ENCODE data around the gene LAMA5. TPM values are rescaled to one million over a fixed set of nuclear protein-coding genes. Genes with fewer than 3 reads are reported as not detected.

Gene LAMA5
- polyA plus RNA-seq, 1 of the 3 experiments (the other 2 are of a cell fraction) = 27.2 TPM

- H3K4me3 ChIP-seq (ENCODE audit: low read depth in 2 of 2, low read length in 1 of 2) = no peak overlapping the region
- ChIA-PET CTCF (interaction anchor here (1.0 to 1.4 kb wide), 3 partner anchors 26 to 112 kb away, joined by 3 to 5 read pairs (median 4); no protein-coding TSS in a partner anchor), POLR2A (no interaction called here)
- H3K36me3 ChIP-seq (replicated peaks in 1 of 2; ENCODE audit: control insufficient read depth in 1 of 2, insufficient read depth in 2 of 2, low read length in 1 of 2) = peaks cover 5 to 37% of the 10 kb centered on the region in 2 experiments
- TF ChIP-seq IRF3 (IDR thresholded peaks at IDR 0.05; ENCODE audit: low read depth, low read length) = no peak
- no peak for TF ChIP-seq GABPA (IDR thresholded peaks at IDR 0.05; ENCODE audit: low read depth)
- no peak for TF ChIP-seq CHD2 (IDR thresholded peaks at IDR 0.05; ENCODE audit: low read length, partially characterized antibody)
- no peak for TF ChIP-seq FOXJ3 (CRISPR knock-in tag; IDR thresholded peaks at IDR 0.05)
- no peak for TF ChIP-seq SIN3A (IDR thresholded peaks at IDR 0.05; ENCODE audit: borderline replicate concordance, low read depth, low read length)
- TF ChIP-seq EP300 (IDR thresholded peaks at IDR 0.05; ENCODE audit: borderline replicate concordance in 1 of 2, low read depth in 1 of 2, low read length in 1 of 2) = no peak
- no peak for TF ChIP-seq PBX3 (IDR thresholded peaks at IDR 0.05)
- TF ChIP-seq RAD21 (IDR thresholded peaks at IDR 0.05; ENCODE audit: low read length) = no peak
- TF ChIP-seq REST (IDR thresholded peaks at IDR 0.05; ENCODE audit: low read depth, low read length) = no peak
- H3K4me2 ChIP-seq = no peak overlapping the region
- no peak overlapping the region for H3K9ac ChIP-seq
- no peak overlapping the region for H2AFZ ChIP-seq (ENCODE audit: low read depth)
- 94% methylated on average over 29 of the region's 29 CpGs for WGBS (ENCODE audit: low lambda C conversion rate)
- H3K79me2 ChIP-seq (ENCODE audit: insufficient read depth) = no peaks in the 10 kb centered on the region
- H4K20me1 ChIP-seq (ENCODE audit: insufficient read depth) = no peaks in the 10 kb centered on the region
- no peaks in the 10 kb centered on the region for H3K4me1 ChIP-seq (ENCODE audit: control insufficient read depth in 1 of 2, insufficient read depth in 2 of 2, low read depth in 1 of 2, low read length in 1 of 2)
- H3K9me3 ChIP-seq = no peaks in the 10 kb centered on the region
- no peaks in the 10 kb centered on the region for H3K9me2 ChIP-seq
- H3F3A ChIP-seq (replicated peaks; ENCODE audit: insufficient read depth) = peaks cover 12% of the 10 kb centered on the region
- H3K27me3 ChIP-seq (ENCODE audit: insufficient read depth) = no peaks in the 10 kb centered on the region
- no peak for DNase-seq
- no peak overlapping the region for H3K27ac ChIP-seq (ENCODE audit: low read depth in 2 of 2, low read length in 1 of 2)
Measured at GRCh38 chr20:62297449-62298227, 69.5 kb downstream of the LAMA5 start.
